Measurements from ENCODE around the gene INTS2.
"Not testable (repeated sequence)": the region's sequence is repeated elsewhere in the genome, so short reads cannot be mapped to it uniquely, and the experiment has no call there.

INTS2 gene

DNA sequence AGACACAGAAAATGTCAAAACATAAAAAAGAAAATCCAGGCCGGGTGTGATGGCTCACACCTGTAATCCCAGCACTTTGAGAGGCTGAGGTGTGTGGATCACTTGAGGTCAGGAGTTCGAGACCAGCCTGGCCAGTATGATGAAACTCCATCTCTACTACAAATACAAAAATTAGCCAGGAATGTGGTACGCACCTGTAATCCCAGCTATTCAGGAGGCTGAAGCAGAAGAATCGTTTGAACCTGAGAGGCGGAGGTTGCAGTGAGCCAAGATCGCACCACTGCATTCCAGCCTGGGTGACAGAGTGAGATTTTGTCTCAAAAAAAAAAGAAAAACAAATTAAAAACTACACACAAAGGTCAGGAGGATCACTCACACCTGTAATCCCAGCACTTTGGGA lies 40.0 kb downstream of the INTS2 start:
- ATAC-seq, DNase-seq: not testable (repeated sequence)

DNA sequence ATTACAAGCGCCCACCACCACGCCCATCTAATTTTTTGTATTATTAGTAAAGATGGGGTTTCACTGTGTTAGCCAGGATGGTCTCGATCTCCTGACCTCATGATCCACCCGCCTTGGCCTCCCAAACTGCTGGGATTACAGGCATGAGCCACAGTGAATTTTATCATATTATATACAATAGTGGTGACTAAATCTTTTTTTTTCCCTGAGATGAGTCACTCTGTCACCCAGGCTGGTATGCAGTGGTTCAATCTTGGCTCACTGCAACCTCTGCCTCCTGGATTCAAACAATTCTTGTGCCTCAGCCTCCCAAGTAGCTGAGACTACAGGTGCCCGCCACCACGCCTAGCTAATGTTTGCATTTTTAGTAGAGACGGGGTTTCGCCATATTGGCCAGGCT lies 41.9 kb downstream of the INTS2 start:
- DNase-seq, ATAC-seq: not testable (repeated sequence)

DNA sequence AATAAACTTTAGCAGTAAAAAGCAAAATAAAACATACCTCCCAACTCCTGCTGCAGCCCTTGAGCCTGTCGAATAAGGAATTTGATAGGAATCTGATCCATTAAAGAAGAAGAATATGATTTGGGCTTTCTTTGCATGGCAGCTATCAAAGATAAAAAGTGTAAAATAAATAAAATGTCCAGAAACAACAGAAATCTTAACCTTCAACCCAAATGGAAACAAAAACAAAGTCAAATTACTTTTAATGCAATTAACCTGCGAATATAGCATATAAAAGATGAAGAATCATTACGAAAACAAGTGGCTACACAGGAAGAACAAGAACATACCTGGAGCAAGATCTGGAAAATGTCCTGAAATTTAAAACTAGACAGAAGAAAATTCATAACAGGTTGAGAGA lies 42.9 kb downstream of the INTS2 start:
- ATAC-seq (no peak), DNase-seq (no peak)

DNA sequence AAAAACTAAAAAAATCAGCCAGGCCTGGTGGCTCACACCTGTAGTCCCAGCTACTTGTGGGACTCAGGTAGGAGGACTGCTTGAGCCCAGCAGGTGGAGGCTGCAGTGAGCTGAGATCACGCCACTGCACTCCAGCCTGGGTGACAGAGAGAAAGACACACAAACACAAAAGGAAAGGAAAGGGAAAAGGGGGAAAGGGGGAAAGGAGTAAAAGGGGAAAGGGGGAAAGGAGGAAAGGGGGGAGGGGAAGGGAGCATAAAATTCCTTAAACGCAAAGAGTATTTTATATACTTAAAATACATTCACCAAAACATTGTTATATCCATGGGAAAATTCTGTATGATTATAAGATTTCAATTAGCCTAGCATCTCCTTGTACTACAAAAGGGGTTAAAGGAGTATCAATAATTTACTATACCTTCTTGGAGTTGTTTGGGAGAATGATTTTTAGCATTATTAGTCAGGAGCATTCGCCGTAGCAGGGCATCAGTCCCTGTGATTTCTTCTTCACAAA lies 47.1 kb downstream of the INTS2 start:
- ATAC-seq, result no peak
- DNase-seq, result no peak

DNA sequence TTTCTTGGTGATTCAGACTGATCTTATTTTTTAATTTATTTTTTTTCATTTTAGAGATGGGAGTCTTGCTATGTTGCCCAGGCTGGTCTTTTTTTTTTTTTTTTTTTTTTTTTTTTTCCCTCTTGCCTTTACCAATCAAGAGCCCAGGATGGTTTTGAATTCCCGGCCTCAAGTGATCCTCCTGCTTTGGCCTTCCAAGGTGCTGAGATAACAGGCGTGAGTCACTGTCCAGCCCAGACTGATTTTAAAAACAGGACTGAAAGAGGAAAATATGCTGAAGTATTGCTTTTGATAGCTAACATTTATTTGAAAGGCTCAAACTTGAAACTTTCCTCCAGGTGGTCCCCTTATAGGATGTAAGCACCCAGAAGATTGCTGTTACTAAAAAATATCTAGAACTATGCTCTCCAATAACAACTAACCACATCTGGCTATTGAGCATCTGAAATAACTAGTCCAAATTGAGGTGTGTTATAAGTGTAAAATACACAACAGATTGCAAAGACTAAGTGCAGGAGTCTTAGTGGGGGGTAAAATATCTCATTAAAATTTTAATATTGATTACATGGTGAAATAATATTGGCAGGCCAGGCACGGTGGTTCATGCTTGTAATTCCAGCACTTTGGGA lies 48.7 kb downstream of the INTS2 start:
- no peak for ATAC-seq

DNA sequence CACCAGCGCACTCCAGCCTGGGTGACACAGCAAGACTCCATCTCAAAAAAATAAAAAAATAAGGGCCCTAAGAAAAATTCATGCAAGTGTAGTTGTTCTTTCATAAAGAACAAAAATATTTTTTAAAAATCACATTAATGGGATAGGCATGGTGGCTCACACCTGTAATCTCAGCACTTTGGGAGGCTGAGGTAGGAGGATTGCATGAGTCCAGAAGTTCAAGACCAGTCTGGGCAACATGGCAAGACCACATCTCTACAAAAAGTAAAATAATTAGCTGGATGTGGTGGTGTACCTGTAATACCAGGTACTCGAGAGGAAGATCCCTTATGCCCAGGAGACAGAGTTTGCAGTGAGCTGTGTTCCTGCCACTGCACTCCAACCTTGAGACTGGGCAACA lies 49.3 kb downstream of the INTS2 start:
- ATAC-seq, result no peak
- DNase-seq, result no peak

More for the DNA sequence above, 48.7 kb downstream of the INTS2 start:
- no peak for DNase-seq

DNA sequence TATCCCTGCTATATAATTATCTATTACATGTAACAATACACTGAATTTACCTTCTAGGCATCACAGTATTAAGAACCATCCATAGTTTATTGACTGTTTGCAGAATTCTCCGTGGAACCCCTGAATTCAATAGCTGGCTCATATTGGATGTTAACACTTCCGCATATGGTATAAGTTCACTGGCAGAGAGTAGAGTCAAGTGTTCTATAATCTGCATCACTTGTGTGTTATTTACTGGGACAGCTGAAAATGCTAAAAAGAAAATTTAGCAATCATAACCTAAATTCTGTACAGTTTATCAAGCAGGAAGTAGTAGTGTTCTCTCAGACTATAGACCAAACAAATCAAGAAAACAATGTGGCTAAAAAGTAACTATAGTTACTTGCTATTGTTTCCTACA lies 49.9 kb downstream of the INTS2 start:
- ATAC-seq (no peak), DNase-seq (no peak)

DNA sequence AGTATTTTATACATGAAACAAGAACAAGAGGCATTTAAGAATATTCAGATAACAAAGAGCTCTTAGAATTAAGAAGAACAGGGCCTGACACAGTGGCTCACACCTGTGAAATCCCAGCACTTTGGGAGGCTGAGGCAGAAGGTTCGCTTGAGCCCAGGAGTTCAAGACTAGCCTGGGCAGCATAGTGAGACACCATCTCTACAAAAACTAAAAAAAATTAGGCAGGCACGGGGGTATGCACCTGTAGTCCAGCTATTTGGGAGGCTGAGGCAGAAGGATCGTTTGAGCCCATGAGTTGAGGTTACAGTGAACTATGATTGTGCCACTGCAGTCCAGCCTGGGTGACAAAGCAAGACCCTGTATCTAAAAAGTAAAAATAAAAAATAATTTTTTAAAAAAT lies 52.0 kb downstream of the INTS2 start:
- DNase-seq (no peak), ATAC-seq (no peak)

DNA sequence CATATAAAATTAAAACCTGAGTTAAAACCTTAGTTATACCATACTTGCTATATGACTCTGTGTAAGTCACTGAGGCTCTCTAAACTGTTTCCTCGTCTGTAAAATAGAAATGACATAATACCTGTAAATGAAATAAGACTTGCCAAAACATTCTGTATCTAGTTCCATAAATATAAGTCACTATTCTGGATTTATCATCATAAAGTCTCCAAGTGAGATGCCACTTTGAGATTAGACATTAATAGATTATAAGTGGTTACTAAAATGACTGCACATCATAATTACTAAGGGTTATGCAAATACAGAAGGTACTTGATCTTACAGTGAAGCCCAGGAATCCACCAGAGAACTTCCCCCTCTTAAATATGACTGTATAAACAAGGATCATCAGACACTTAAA lies 52.5 kb downstream of the INTS2 start:
- ATAC-seq (no peak), DNase-seq (no peak)

DNA sequence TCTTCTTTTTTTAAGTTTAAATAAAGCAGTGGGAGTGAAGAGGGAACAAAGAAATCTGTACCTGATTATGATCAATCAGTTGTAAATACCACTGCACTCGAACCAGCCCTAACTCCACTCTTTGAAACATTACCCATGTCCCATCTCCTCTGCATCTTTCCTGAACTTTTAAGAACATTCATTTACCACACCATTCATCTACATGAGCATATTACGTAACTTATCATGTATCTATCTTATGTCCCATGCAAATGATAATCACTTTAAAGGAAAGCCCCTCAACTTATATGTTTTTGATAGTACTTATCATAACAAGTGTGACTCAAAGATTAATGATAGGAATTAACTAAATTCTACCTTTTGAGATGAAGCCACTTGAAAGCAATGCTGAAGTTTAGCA lies 53.7 kb downstream of the INTS2 start:
- no peak for DNase-seq
- ATAC-seq, result no peak

DNA sequence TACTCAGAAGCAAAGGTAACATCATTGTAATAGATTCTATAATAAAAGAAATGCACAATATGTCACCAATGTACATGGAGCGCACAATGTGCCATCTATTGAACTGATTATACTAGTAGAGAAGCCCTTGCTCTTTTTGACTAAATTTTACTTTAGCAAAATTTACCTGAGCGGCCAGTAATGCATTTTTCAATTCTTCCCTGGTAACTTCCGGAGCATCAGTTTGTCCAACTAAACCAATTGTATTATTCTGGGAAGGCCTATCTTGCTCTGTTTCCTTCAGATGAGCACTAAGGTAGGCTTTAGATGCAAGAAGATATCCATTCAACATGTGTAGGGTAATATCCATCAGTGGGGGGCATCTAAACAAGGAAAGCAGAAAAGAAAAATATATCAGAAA lies 55.7 kb downstream of the INTS2 start:
- DNase-seq (no peak), ATAC-seq (no peak)

DNA sequence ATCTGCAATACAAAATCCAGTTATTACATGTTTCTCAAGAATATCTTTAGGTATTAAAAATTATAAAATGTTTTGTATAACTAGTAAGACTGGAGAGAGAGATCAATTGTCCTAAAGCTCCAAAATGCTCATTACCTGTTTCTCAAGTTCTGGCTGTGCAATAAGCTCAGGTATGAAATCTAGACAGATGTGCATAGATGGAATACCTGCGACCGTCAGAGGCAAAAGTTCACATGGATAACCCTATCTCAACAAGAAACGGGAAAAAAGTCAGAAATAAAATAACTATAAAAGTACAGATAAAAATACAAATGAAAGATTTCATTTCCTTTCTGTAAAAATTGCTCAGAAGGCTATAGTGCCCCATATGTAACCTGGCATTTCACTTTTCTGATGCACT lies 58.6 kb downstream of the INTS2 start:
- DNase-seq, result no peak

DNA sequence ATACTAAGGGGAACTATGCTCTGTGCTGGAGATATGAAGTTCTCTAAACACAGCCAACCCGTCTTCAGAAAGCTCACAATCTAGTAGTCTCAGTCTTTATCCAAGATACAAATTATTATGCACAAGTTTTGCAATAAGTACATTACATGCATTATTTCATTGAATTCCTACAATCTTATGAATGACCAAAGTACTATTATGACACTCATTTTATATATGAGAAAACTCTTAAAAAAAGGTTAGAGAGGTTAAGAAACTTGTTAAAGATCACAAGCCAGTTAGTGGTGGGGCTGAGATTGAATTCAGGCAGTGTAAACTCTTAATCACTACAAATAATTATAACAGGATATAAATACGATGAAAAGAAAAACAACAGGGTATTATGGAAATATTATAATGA lies 59.7 kb downstream of the INTS2 start:
- ATAC-seq, result no peak
- no peak for DNase-seq

More for the DNA sequence above, 58.6 kb downstream of the INTS2 start:
- ATAC-seq, result no peak

DNA sequence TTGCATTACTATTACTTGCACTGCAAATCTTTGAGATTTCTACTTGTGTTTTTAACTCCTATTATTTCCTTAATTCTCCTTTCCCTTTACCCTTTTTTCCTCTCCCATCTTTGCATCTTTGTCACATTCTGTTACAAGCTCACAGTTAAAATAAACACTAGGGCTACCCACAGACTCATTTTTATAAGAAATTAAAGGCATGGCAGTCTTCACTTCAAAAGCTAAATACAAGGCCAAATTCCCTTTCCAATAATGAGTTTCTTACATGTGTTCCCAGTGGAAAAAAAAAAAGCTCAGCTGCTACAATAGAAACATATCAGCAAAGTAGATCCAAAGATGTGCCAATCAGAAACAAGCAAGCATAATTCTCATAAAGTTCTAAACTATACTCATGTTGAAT lies 60.7 kb downstream of the INTS2 start:
- ATAC-seq (no peak), DNase-seq (no peak)

DNA sequence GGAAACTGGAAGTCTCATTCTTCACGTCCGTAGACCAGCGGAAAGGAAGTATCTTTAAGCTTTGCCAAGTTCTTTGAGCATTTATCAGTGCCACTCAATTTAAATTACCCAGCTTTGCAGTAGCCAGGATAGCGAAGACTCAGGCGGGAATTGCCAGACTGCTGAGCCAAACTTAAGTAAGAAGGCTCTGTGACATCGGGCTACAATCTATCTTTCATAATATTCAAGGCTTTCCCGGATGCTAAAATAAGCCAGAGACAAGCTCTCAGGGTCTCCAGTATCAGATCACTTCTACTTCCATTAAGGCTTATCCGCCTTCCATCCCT lies 64.0 kb downstream of the INTS2 start:
- no peak for DNase-seq
- ATAC-seq, result peak; percentile 7

DNA sequence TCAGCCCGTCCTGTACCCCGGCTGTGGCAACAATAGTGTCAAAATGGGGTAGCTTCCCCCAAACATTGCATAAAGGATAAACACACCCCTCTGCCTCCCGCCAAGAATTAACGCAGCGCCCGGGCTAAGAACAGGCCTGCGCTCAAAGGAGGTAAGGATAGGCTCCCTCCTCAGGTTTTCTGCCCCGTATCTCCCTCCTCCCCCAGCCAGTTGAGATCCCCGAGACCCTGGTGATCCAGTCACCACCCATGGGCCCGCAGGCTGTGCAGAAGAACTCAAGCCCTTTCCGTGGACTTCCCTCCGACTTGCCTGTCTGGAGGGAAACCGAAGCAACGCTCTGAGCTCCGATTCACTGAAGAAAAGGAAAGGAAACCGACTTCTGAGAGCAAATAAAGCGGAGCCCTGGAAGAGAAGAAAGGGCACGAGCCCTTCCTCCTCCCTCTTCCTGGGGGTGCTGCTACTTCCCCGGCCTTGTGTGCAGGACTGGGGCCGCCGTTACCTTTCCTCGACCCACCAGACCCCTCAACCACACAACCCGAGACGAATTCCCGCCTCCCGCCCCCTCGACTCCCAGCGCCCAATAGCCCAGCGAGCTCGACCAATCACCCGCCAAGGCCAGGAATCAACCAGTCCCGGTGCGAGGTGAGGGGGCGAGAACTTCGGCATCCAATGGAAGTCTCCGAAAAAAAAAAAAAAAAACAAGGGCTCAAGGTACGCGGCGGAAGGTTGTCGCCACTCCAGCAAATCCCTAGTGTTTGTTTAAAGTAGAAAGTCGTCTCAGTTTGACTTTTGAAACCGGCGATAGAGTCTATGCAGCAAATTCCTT lies 64.6 kb downstream of the INTS2 start, which contains the start of gene BRIP1:
TSS of gene BRIP1 (minus strand) at position 554 of the 826 bp plus-strand sequence. CDS start 1,989 bp downstream, outside the sequence.
- peak; percentile 96 for ATAC-seq
- peak; percentile 92 for DNase-seq

DNA sequence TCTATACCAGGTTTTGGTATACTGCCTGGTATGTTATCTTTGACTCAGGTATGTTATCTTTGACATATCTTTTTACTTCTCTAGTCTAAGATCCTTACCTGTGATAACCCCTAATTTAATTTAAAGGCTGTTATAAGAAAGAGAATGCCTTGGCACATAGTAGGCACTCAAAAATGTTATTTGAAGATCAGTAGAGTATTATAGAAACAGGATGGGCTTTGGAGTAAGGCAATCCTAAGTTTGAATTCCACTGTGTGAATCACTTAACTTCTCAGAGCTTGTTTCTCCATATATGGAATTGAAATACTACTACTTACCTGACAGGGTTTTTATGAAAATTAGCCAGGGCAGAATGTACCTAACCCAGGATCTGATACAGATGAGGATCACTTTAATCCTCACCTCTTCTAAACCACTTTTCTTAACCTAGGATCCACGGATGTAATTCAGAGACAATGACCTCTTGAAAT lies 65.6 kb downstream of the INTS2 start:
- DNase-seq, result no peak
- no peak for ATAC-seq

DNA sequence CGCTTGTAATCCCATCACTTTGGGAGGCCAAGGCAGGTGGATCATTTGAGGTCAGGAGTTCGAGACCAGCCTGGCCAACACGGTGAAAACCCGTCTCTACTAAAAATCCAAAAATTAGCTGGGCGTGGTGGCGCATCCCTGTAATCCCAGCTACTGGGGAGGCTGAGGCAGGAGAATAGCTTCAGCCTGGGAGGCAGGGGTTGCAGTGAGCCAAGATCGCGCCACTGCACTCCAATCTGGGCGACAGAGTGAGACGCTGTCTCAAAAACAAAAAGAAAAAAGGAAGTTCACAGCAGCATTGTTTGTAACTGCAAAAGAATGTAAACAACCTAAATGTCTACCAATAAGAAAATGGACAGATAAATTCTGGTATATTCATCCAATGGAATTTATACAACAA lies 67.4 kb downstream of the INTS2 start:
- not testable (repeated sequence) for ATAC-seq, DNase-seq

DNA sequence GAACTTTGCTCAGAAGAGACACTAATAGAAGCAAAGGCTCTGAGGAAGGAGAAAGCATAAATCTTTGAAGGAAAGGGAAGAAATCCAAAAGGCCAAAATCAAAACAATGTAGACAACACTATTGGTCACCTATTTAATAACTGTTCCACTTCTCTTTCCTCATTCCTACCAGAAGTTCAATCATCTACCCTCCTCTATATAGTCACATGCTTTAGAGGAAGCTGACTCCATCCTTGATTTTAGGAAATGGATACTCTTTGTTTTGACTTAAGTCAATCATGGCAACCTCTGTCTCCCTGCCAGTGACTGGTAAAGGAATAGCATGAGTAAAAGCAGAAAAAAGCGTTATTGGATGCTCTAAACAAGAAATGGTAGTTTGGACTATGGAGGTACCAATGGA lies 71.7 kb downstream of the INTS2 start:
- ATAC-seq (no peak), DNase-seq (no peak)

DNA sequence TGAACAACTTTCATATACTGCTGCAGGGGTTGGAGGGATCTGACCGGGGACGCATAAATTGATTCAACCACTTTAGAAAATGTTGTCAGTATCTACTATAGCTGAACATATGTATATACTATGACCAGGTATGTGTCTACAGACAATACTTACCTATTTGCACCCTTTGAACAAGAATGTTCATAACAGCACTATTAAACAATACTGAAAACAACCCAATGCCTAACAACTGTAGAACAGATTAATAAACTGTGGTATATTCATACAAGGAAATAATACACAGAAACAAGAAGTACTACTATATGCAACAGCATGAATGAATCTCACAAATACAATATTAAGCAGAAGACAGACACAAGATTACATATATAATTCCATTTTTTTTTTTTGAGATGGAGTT lies 74.9 kb downstream of the INTS2 start:
- DNase-seq (no peak), ATAC-seq (no peak)

DNA sequence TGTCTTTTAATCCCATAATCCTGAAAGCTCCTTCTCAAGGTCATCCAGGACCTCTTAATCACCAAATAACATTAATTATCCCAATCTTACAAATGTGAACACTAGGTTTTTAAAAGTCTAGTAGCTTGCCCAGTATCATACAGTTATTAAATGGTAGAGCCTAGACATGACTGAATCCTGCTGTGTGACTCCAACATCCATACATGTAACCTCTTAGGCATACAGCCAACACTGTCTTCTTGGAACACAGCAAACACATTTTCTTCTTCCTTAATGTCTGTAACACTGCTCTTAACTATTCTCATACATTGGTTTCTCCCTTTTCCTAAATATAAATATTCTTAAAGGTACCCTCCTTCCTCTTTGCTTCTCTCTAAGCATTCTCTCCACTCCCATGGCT lies 78.1 kb downstream of the INTS2 start:
- ATAC-seq (no peak), DNase-seq (no peak)

DNA sequence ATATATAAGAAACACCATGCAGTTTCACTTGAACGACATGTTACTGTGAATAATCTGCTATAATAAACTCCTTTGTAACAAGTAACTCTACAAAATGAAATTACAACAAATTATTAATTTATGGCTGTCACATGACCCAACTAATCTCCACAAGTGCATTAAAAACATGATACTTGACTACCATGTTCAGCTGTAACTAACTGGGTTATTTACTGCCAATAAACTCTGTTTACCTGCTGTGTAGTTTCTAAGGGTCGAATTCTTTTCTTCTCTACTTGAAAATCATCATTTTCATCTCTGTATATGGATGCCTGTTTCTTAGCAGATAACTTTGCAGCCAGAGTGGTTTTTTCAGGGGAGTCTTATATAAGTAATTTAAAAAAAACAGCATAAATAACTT lies 78.9 kb downstream of the INTS2 start:
- no peak for DNase-seq
- ATAC-seq, result no peak

DNA sequence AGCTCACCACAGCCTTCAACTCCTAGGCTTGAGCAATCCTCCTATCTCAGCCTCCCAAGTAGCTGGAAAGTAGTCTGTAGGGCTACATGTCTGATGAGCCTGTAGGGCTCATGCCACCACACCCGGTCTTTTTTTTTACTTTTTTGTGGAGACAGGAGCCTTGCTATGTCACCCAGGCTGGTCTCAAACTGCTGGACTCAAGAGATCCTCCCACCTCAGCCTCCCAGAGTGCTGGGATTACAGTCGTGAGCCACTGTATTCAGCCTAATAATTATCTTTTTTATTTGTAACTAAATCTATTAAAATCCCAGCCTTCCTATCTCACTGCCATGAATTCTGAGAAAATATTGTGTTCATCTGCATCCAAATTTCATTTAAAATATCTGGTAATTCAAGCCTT lies 79.5 kb downstream of the INTS2 start:
- DNase-seq (no peak), ATAC-seq (no peak)

DNA sequence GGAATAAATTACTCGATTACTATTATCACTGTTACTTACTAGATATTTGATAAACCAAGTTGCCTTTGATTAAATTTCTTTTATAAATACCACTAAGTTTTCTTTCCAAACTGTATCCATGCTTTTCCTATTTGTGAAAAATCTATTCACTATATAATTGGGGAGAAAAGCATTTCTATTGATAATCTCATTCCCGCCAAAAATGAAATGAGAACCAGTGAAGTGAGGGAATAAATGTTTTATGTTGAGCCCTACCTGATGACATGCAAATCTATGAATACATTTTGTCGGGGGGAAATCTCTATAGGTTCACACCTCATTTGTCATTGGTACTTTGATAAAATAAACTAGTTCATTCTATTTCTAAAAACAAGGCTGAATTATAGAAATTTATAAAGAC lies 80.1 kb downstream of the INTS2 start:
- no peak for ATAC-seq
- no peak for DNase-seq

Data from stimulated activated naive CD8-positive, alpha-beta T cell treated with anti-CD3 and anti-CD28 coated beads, Interleukin-15, Interleukin-2, amounts not matched to agents 100 U/mL and 50 U/mL, for 24 hours (primary cell).